CD4-positive, alpha-beta T cell (primary cell): Measurements from ENCODE around the gene ELF4. TPM values are rescaled to one million over a fixed set of nuclear protein-coding genes. Genes with fewer than 3 reads are reported as not detected.

Experiments used
- ATAC-seq: fragments of 200-7000 bp; cut with Tn5 transposase; one replicate; pipeline ENCODE4 v1.10.0; 2022; ENCODE audit warnings: mild to moderate bottlenecking; ENCODE audit not compliant: poor library complexity
- CTCF ChIA-PET: fragments of 350-600 bp; sonication (Branson Sonifier 250); formaldehyde crosslinking; loops from one replicate; lab custom pipeline; 2021; ENCODE audit warnings: antibody characterized with exemption, inconsistent platforms; lab: Charles Lee
- POLR2A ChIA-PET: fragments of 350-600 bp; sonication (Branson Sonifier 250); formaldehyde crosslinking; loops from one replicate; lab custom pipeline; 2021; ENCODE audit warnings: antibody characterized with exemption, inconsistent platforms; lab: Charles Lee
- DNase-seq, 14 experiments: peaks; one replicate each; pipeline ENCODE4 v3.0.0-alpha.2; 2013 to 2020; ENCODE audit warnings: mixed read lengths in 2 of 14
- H3K27ac ChIP-seq, 2 donors: one replicate each; pipeline versions ENCODE4 v1.5.1 to v1.7.0; 2013; ENCODE audit warnings: low read length in 2 of 2, low read depth in 1 of 2, mild to moderate bottlenecking in 1 of 2
- H3K27me3 ChIP-seq, 2 experiments: 1 replicate in 1 of 2; 2 replicates in 1 of 2; pipeline versions ENCODE4 v1.6.1 to v1.7.0; 2013; ENCODE audit warnings: low read length in 2 of 2, control low read depth in 1 of 2, mild to moderate bottlenecking in 1 of 2, moderate library complexity in 1 of 2; ENCODE audit not compliant: insufficient read depth in 2 of 2, control insufficient read depth in 1 of 2
- H3K36me3 ChIP-seq: one replicate; pipeline ENCODE4 v1.6.1; 2013; ENCODE audit warnings: low read length, control low read depth; ENCODE audit not compliant: insufficient read depth
- H3K4me1 ChIP-seq: one replicate; pipeline ENCODE4 v1.6.1; 2013; ENCODE audit warnings: low read length, control low read depth; ENCODE audit not compliant: insufficient read depth
- H3K4me3 ChIP-seq: one replicate; pipeline ENCODE4 v1.5.1; 2013; ENCODE audit warnings: mild to moderate bottlenecking, low read length, moderate library complexity
- H3K9me3 ChIP-seq, 2 experiments: 1 replicate in 1 of 2; 2 replicates in 1 of 2; pipeline versions ENCODE4 v1.6.1 to v1.7.0; 2013; ENCODE audit warnings: low read length in 2 of 2, mild to moderate bottlenecking in 2 of 2, control low read depth in 1 of 2, moderate library complexity in 1 of 2; ENCODE audit not compliant: control insufficient read depth in 1 of 2, insufficient read depth in 1 of 2
- H3K27ac Mint-ChIP-seq: one replicate; pipeline ENCODE4 v1.8.0; 2020; ENCODE audit warnings: mixed read lengths
- H3K27me3 Mint-ChIP-seq: one replicate; pipeline ENCODE4 v1.8.0; 2021; ENCODE audit warnings: mixed read lengths
- H3K36me3 Mint-ChIP-seq: one replicate; pipeline ENCODE4 v1.8.0; 2021; ENCODE audit warnings: low read depth, mixed read lengths
- H3K4me1 Mint-ChIP-seq: one replicate; pipeline ENCODE4 v1.8.0; 2021; ENCODE audit warnings: low read depth, mixed read lengths
- H3K4me3 Mint-ChIP-seq: one replicate; pipeline ENCODE4 v1.8.0; 2020; ENCODE audit warnings: mild to moderate bottlenecking, mixed read lengths
- H3K9me3 Mint-ChIP-seq: one replicate; pipeline ENCODE4 v1.8.0; 2020; ENCODE audit warnings: mixed read lengths
- CTCF ChIP-seq: fragments of 200-600 bp; IDR thresholded peaks from one replicate; pipeline ENCODE4 v1.8.0; 2022; ENCODE audit warnings: antibody characterized with exemption, mild to moderate bottlenecking
- intact Hi-C, 2 experiments: fragments of 100-400 bp; cut with DNase I in 1 of 2; cut with micrococcal nuclease in 1 of 2; formaldehyde crosslinking; loops; one replicate each; pipeline versions ENCODE4 v1.15.1 to v1.9.0; 2023 to 2025; cut with DNase I, micrococcal nuclease
- total RNA-seq, 174 experiments: library from RNA in 2 of 174; stranded (reverse) in 2 of 174; gene quantifications; one replicate each; pipeline ENCODE4 v1.2.3 and lab custom pipeline; 2021 to 2026

ELF4 gene
- total RNA-seq, 2 experiments from 2014 or later = 17.3 to 17.4 TPM

- no peaks in the 10 kb centered on the region for H3K9me3 ChIP-seq
- peaks cover 9% of the 10 kb centered on the region for H3K36me3 Mint-ChIP-seq
- H3K4me3 Mint-ChIP-seq = no peak overlapping the region
- no peak for ATAC-seq
- no peaks in the 10 kb centered on the region for H3K27me3 Mint-ChIP-seq
- H3K9me3 Mint-ChIP-seq = no peaks in the 10 kb centered on the region
- intact Hi-C loops = no loop called here
- H3K4me1 ChIP-seq = no peaks in the 10 kb centered on the region
- no peak for TF ChIP-seq CTCF
- H3K36me3 ChIP-seq = peaks cover 39% of the 10 kb centered on the region
- POLR2A ChIA-PET = no interaction called here
- H3K27ac ChIP-seq = no peak overlapping the region
- CTCF ChIA-PET = no interaction called here
- no peaks in the 10 kb centered on the region for H3K27me3 ChIP-seq
- H3K4me3 ChIP-seq = no peak overlapping the region
- H3K4me1 Mint-ChIP-seq = no peaks in the 10 kb centered on the region
- DNase-seq = no peak
- H3K27ac Mint-ChIP-seq = no peak overlapping the region
Observed at GRCh38 chrX:130039847-130040246, 70.5 kb downstream of the ELF4 start.

- H3K9me3 Mint-ChIP-seq = no peaks in the 10 kb centered on the region
- DNase-seq (no peak), ATAC-seq (no peak)
- peaks cover 24% of the 10 kb centered on the region for H3K36me3 Mint-ChIP-seq
- no peaks in the 10 kb centered on the region for H3K27me3 Mint-ChIP-seq
- Histone ChIP-seq H3K4me1 (no peaks in the 10 kb centered on the region), H3K27me3 (no peaks in the 10 kb centered on the region), H3K4me3 (no peak overlapping the region), H3K9me3 (no peaks in the 10 kb centered on the region), H3K27ac (no peak overlapping the region), H3K36me3 (peaks cover 51% of the 10 kb centered on the region)
- POLR2A ChIA-PET = no interaction called here
- no peak overlapping the region for H3K4me3 Mint-ChIP-seq
- H3K4me1 Mint-ChIP-seq = no peaks in the 10 kb centered on the region
- CTCF ChIA-PET = no interaction called here
- no peak for TF ChIP-seq CTCF
- intact Hi-C loops = no loop called here
- no peak overlapping the region for H3K27ac Mint-ChIP-seq
Observed at GRCh38 chrX:130034178-130034577, 76.1 kb downstream of the ELF4 start.

GRCh38 chrX:130032552-130032951 is 77.7 kb downstream of the ELF4 start:
- Mint-ChIP-seq H3K4me3 (no peak overlapping the region), H3K9me3 (no peaks in the 10 kb centered on the region), H3K27me3 (no peaks in the 10 kb centered on the region), H3K36me3 (peaks cover 26% of the 10 kb centered on the region), H3K4me1 (peaks cover 4% of the 10 kb centered on the region), H3K27ac (no peak overlapping the region)
- DNase-seq (no peak), ATAC-seq (no peak)
- Histone ChIP-seq H3K27ac (no peak overlapping the region), H3K27me3 (no peaks in the 10 kb centered on the region), H3K4me3 (no peak overlapping the region), H3K4me1 (no peaks in the 10 kb centered on the region), H3K36me3 (peaks cover 48% of the 10 kb centered on the region), H3K9me3 (no peaks in the 10 kb centered on the region)
- no peak for TF ChIP-seq CTCF
- POLR2A ChIA-PET = no interaction called here
- CTCF ChIA-PET = no interaction called here
- intact Hi-C loops = no loop called here
